HCT116 (cell line): ENCODE measurements around the gene CRY1. TPM values are rescaled to one million over a fixed set of nuclear protein-coding genes. Genes with fewer than 3 reads are reported as not detected.

ENCODE experiments used
- ATAC-seq: fragments of 200-7000 bp; cut with Tn5 transposase; 2 replicates; pipeline ENCODE4 v1.9.1; 2020; ENCODE audit warnings: mild to moderate bottlenecking, moderate library complexity
- BruUV-seq: library from RNA; stranded (reverse); fragments of 400-500 nt; replicated peaks from 2 replicates; lab custom pipeline; 2021; lab: Mats Ljungman, UMichigan
- CTCF ChIA-PET: fragments of 300-600 bp; sonication (Branson Sonifier 250); formaldehyde crosslinking; loops from one replicate; lab custom pipeline; 2021; ENCODE audit warnings: antibody characterized with exemption; lab: Charles Lee
- POLR2A ChIA-PET: fragments of 300-600, 350-600 bp; sonication (Branson Sonifier 250); formaldehyde crosslinking; loops from one replicate; lab custom pipeline; 2021; ENCODE audit warnings: antibody characterized with exemption; lab: Charles Lee
- RAD21 ChIA-PET, 2 experiments: fragments of 300-600 bp; sonication (Branson Sonifier 250); formaldehyde crosslinking; loops; one replicate each; lab custom pipeline; 2023; ENCODE audit warnings: low total read pairs in 2 of 2; ENCODE audit not compliant: uncharacterized antibody in 2 of 2, unreplicated experiment in 2 of 2, low non-redundant PET in 1 of 2; lab: Charles Lee
- DNase-seq: peaks from one replicate; pipeline ENCODE4 v3.0.0-alpha.2; 2010; ENCODE audit warnings: low read depth, low spot score
- H2AFZ ChIP-seq: fragments of 200-600 bp; shearing (Covaris generic), sonication (generic); 2 replicates; pipeline ENCODE4 v1.6.1; 2017; ENCODE audit warnings: low read depth, mixed run types, mixed read lengths, antibody characterized with exemption, low read length; ENCODE audit not compliant: poor library complexity, severe bottlenecking
- H3K27ac ChIP-seq: 2 replicates; pipeline ENCODE4 v1.5.1; 2012; ENCODE audit warnings: low read depth, low read length
- H3K27me3 ChIP-seq: fragments of 200-600 bp; sonication (generic); 2 replicates; pipeline ENCODE4 v1.6.1; 2016; ENCODE audit warnings: mixed run types, low read length, mixed read lengths; ENCODE audit not compliant: insufficient read depth
- H3K36me3 ChIP-seq, 2 experiments: fragments of 200-500 bp in 1 of 2; fragments of 200-600 bp in 1 of 2; sonication (Bioruptor generic) in 1 of 2; sonication (generic) in 1 of 2; 2 replicates each; pipeline versions ENCODE4 v1.5.1 to v1.6.1; 2014 to 2016; ENCODE audit warnings: low read length in 2 of 2, inconsistent platforms in 1 of 2, mixed read lengths in 1 of 2, mixed run types in 1 of 2; ENCODE audit not compliant: insufficient read depth in 2 of 2, control insufficient read depth in 1 of 2
- H3K4me1 ChIP-seq, 2 experiments: fragments of 200-600 bp in 1 of 2; sonication (generic) in 1 of 2; 2 replicates each; pipeline versions ENCODE4 v1.5.1 to v1.6.1; 2012 to 2017; ENCODE audit warnings: low read length in 2 of 2, inconsistent platforms in 1 of 2, mild to moderate bottlenecking in 1 of 2, mixed read lengths in 1 of 2, mixed run types in 1 of 2, moderate library complexity in 1 of 2; ENCODE audit not compliant: insufficient read depth in 2 of 2, control insufficient read depth in 1 of 2
- H3K4me2 ChIP-seq: fragments of 200-600 bp; sonication (generic); 2 replicates; pipeline ENCODE4 v1.6.1; 2017; ENCODE audit warnings: mixed run types, low read length, mixed read lengths
- H3K4me3 ChIP-seq, 2 experiments: fragments of 200-600 bp in 1 of 2; sonication (generic) in 1 of 2; replicated peaks in 1 of 2; 2 replicates each; pipeline ENCODE4 v1.5.1; 2011 to 2016; ENCODE audit warnings: low read length in 2 of 2, control low read depth in 1 of 2, low read depth in 1 of 2, mild to moderate bottlenecking in 1 of 2, mixed read lengths in 1 of 2, mixed run types in 1 of 2
- H3K79me2 ChIP-seq: fragments of 200-600 bp; sonication (generic); 2 replicates; pipeline ENCODE4 v1.6.1; 2017; ENCODE audit warnings: mild to moderate bottlenecking, mixed run types, low read length, moderate library complexity, mixed read lengths; ENCODE audit not compliant: insufficient read depth
- H3K9ac ChIP-seq: fragments of 200-600 bp; sonication (generic); 2 replicates; pipeline ENCODE4 v1.6.1; 2016; ENCODE audit warnings: low read length, mixed read lengths
- H3K9me2 ChIP-seq: fragments of 200-600 bp; sonication (generic), shearing (Covaris generic); 2 replicates; pipeline ENCODE4 v1.6.1; 2017; ENCODE audit warnings: mixed run types, mild to moderate bottlenecking, moderate library complexity; ENCODE audit not compliant: insufficient read depth
- H3K9me3 ChIP-seq, 2 experiments: fragments of 200-500 bp in 1 of 2; fragments of 200-600 bp in 1 of 2; sonication (Bioruptor generic) in 1 of 2; sonication (generic) in 1 of 2; 2 replicates each; pipeline ENCODE4 v1.6.1; 2014 to 2017; ENCODE audit warnings: low read length in 2 of 2, mixed read lengths in 2 of 2, inconsistent platforms in 1 of 2, low read depth in 1 of 2, mild to moderate bottlenecking in 1 of 2, mixed run types in 1 of 2, moderate library complexity in 1 of 2; ENCODE audit not compliant: control insufficient read depth in 1 of 2, insufficient read depth in 1 of 2
- H4K20me1 ChIP-seq: fragments of 200-600 bp; sonication (generic), shearing (Covaris generic); 2 replicates; pipeline ENCODE4 v1.6.1; 2017; ENCODE audit warnings: mixed run types, mild to moderate bottlenecking, moderate library complexity; ENCODE audit not compliant: insufficient read depth
- CTCF ChIP-seq, 3 experiments: fragments of 200-600 bp in 1 of 3; sonication (generic) in 1 of 3; IDR thresholded peaks in 2 of 3; conservative IDR thresholded peaks in 1 of 3; 2 replicates each; pipeline ENCODE4 v1.5.1; 2012 to 2017; ENCODE audit warnings: low read depth in 2 of 3, low read length in 2 of 3, antibody characterized with exemption in 1 of 3, borderline replicate concordance in 1 of 3, control low read depth in 1 of 3, mild to moderate bottlenecking in 1 of 3, mixed read lengths in 1 of 3, mixed run types in 1 of 3, moderate library complexity in 1 of 3; ENCODE audit not compliant: insufficient read depth in 1 of 3
- EGR1 ChIP-seq: IDR thresholded peaks from 2 replicates; pipeline ENCODE4 v1.6.1; 2012; ENCODE audit warnings: low read depth
- ELF1 ChIP-seq: IDR thresholded peaks from 2 replicates; pipeline ENCODE4 v1.6.1; 2012; ENCODE audit warnings: low read depth, borderline replicate concordance
- TCF7L2 ChIP-seq: IDR thresholded peaks from 2 replicates; pipeline ENCODE4 v1.7.0; 2011; ENCODE audit warnings: borderline replicate concordance, inconsistent platforms; ENCODE audit not compliant: insufficient read depth, insufficient read length; ENCODE audit errors: extremely low read depth
- intact Hi-C: fragments of 100-400 bp; cut with micrococcal nuclease; formaldehyde crosslinking; loops from 2 replicates; pipeline ENCODE4 v1.10.0; 2022
- total RNA-seq: library from RNA; stranded (reverse); gene quantifications from one replicate; pipeline ENCODE4 v1.2.1, GENCODE V29; 2021; ENCODE audit not compliant: unreplicated experiment

The CRY1 gene
- total RNA-seq, 1 experiment from 2014 or later, result 16.3 TPM

- POLR2A ChIA-PET, result no interaction called here
- H3K9me2 ChIP-seq, result no peaks in the 10 kb centered on the region
- TF ChIP-seq CTCF (IDR thresholded peaks at IDR 0.05 in 2 of 3, conservative IDR thresholded peaks at IDR 0.05 in 1 of 3; ENCODE audit: borderline replicate concordance in 1 of 3, insufficient read depth in 1 of 3, low read depth in 2 of 3, low read length in 2 of 3), result no peak
- TF ChIP-seq TCF7L2, result no peak
- no peak for TF ChIP-seq ELF1
- no peak for TF ChIP-seq EGR1
- TF ChIP-seq, all 23 proteins: peak for 0
- RAD21 ChIA-PET, result interaction anchor here (0.9 to 1.8 kb wide), 9 partner anchors 83 to 477 kb away, joined by 3 to 8 read pairs (median 5); no protein-coding TSS in a partner anchor
- no peaks in the 10 kb centered on the region for H3K9me3 ChIP-seq
- CTCF ChIA-PET, result interaction anchor here (1.0 to 11.6 kb wide), 23 partner anchors 9 to 545 kb away, joined by 3 to 141 read pairs (median 5); a partner anchor contains a TSS
- H3K79me2 ChIP-seq, result no peaks in the 10 kb centered on the region
- intact Hi-C loops, result no loop called here
- no peak overlapping the region for H3K27ac ChIP-seq
- no peak overlapping the region for H3K9ac ChIP-seq
- peaks cover 0 to 9% of the 10 kb centered on the region in 2 experiments; a peak in 2 of 4 replicates for H3K4me1 ChIP-seq
- no peak overlapping the region for H3K4me2 ChIP-seq
- peak overlapping the region; percentile 75 for H2AFZ ChIP-seq
- BruUV-seq, result no TSS peak
- H3K27me3 ChIP-seq, result no peaks in the 10 kb centered on the region
- DNase-seq (no peak), ATAC-seq (no peak)
- H4K20me1 ChIP-seq, result no peaks in the 10 kb centered on the region
- no peaks in the 10 kb centered on the region for H3K36me3 ChIP-seq
- no peak overlapping the region for H3K4me3 ChIP-seq
Observed at GRCh38 chr12:107130830-107131611, 37.7 kb upstream of the CRY1 start.
